Fibroblast of skin of abdomen (primary cell): ENCODE measurements around the gene PADI4.
A peak's percentile ranks its signal among the peaks of the same experiment; 100 is the strongest.

ENCODE experiments used
- DNase-seq: peaks from one replicate; pipeline ENCODE4 v3.0.0-alpha.2; 2013

The PADI4 gene

DNA sequence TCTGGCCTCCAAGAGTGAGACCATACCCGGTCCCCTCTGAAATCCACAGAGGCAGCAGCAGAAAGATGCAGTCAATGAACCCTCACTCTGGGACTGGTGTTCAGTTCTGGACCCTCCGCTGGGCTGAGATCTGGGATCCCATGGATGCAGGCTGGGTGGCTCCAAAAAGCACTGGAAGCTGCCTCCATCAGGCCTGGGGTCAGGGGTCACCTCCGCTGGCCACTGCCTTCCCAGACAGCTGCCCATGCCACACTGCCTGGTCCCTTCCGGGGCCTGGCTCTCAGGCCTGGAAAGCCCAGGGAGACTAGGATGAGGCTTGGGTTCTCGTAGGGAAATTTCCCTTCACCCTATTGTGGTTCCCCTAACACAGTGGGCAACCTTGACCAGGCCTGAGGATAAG is 21.4 kb upstream of the PADI4 start:
- DNase-seq: no peak

DNA sequence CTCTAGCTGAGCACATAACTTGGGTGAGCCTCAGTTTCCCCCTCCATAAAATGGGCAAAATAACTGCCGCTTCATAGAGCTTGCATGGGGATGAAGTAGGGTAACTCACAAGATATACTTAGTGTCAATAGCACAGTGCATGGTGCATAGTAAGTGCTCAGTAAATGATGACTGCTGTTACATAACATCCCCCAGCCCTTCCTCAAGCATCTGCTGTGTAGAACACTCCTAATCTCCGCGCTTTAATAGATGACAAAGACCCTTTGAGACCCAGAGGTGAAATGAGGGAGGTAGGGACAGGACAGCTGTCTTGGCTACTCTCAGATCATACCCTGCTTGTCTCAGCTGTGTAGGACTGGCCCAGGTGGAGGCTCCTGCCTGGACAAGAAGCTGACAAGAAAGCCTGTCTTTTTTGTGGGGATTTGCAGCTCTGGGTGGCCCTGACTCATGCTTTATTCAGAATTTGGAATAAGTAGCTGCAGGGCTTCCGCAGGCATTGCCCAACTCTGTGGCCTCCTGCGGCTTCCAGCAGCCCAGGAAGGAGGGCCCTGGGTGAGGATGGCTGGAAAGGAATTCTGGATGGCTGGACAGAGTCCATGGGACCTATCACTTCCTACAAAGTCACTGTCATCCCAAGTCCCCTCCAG is 20.7 kb upstream of the PADI4 start:
- peak; percentile 80 for DNase-seq

DNA sequence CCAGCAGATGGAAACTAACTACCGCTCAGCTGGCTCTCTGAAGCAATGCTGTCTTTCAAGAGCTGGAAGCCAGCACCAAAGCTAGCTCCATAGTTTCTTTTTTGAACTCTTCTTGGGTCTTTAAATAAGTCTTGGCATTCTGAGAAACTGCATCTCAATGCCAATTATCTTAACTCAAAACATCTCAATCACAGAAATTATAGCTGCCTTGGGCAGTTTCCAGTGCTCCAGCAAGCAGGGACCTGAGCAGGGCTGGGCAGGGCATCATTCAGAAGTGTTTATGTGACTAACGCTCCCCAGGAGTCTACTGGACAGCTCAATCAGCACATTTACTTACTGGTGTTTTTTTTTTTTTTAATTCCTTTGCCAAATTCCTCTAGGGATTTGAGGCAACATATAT is 18.3 kb upstream of the PADI4 start:
- DNase-seq: peak; percentile 59

DNA sequence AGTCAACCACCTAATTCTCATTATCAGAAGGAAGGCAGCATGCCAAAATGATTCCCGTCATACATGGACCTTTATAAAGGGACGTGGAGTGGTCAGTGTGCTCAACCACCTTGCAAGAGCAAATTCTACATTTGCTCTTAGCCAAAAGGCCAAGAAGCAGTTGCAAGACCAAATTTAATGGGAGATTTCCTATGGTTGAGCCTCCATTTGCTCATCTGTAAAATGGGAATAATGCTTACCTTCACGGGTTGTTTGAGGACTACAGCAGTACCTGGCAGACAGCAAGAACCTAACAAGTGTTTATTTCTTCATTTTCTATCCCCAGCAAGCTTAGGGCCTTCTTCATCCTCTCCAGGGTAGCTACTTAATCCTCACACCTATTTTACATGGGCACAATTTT is 17.4 kb upstream of the PADI4 start:
- no peak for DNase-seq

DNA sequence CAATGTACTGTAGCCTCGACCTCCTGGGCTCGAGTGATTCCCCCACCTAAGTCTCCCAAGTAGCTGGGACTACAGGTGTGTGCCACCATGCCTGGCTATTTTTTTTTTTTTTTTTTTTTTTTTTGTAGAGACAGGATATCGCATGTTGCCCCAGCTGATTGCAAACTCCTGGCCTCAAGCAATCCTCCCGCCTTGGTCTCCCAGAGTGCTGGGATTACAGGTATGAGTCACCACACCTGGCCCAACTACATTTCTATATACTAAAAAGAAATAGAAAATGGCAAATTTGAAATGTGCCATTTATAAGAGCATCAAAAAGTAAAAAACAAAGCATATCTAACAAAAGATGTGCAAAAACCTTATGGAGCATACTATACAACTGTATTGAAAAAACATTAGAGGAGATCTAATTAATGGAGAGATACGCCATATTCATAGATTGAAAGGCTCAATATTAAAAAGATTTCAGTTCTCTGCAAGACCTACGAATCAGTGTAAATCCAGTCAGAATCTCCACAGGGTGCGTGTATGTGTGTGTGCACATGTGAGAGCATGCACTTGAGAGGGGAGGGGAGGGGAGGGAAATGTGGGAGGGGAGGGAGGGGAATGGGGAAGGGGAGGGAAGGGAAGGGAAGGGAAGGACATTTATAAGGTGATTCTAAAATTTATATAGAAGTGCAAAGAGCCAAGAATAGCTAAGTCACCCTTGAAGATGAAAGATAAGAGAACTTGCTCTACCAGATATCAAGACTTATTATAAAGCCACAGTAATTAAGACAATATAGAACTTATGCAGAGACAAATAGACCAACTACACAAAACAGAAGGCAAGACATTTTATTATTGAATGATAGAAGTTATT is 15.5 kb upstream of the PADI4 start:
- DNase-seq: no peak

DNA sequence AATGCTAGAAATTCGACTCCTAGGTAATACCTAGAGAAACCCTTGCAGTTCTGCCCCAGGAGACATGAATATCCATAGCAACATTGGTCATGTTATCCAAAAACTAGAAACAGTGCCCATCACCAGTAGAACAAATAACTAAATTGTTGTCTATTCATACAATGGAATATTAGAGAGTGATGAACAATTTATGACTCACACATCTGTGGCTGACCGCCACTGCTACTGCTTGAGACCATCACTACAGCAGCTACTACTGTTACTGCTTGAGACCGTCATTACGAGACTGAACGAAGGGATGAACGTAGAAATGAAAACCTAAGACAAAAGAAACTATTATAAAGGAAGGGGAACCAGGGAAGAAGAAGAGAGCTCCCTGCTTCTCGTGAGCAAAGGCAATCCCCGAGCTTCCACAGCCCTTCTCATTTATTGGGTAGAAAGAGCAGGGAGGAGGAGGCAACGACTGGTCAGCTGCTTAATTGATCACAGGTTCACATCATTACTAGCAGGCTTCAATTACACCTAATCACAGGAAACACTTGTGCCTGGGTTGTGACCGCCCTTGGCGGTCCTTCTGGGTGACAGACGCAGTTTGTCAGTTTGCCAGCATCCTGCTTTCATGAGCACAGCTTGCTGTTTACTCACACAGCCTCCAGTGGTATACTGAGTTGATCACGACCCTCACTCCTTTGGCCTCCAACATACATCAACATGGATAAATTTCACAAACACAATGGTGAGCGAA is 14.1 kb upstream of the PADI4 start:
- no peak for DNase-seq

DNA sequence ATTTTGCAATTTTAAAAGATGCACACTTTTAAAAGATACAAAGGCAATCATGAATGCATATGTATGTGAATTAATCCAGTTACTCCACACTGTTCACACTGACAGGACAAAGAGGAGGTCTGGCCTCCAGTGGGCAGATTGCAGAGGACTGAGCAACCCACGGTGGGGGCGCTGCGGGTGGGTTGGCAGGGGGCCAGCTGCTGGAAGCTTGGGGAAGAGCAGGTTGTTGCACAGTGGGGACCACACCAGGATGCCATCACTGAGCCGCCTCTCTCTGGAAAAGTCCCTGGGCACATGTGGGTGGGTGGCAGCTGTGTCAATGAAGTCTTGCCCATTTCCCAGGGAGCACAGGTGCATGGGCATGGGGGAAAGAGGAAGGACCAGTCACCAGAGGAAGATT is 12.7 kb upstream of the PADI4 start:
- no peak for DNase-seq

DNA sequence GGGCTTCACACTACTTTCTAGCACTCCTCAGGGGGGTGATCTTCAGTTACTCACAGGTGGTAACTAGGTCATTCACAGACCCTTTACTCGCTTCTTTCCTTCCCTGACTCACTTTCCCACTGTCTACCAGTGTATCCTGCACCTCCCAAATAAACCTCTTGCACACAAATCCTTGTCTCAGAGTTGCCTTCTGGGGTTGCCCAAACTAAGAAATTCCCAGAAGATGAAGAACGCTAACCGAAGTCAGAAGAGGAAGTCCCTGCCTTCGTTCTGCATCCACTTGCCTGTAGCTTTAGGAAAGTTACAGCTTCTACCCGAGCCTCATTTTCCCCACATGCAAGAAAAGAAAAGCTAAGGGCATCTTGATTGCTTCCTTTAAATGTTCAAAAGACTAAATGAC is 11.9 kb upstream of the PADI4 start:
- DNase-seq: no peak

DNA sequence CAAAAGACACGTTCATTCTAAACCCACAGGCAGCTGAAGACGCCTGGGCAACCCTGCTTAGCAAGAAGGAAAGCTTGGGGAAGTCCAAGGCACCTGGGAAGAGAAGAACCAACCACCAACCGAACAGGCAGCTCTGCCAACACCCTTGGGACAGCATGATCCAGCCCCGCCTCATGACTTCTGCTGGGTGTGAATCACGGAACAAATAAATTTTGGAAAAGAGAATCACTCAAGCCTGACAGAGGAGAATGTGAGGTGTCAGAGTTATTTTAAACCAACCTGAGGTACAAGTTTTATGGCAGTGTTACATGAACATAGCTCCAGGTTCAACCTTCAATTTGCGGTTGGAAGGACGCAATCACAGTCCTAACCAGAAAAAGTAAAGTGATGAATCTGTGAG is 10.0 kb upstream of the PADI4 start:
- DNase-seq: no peak

DNA sequence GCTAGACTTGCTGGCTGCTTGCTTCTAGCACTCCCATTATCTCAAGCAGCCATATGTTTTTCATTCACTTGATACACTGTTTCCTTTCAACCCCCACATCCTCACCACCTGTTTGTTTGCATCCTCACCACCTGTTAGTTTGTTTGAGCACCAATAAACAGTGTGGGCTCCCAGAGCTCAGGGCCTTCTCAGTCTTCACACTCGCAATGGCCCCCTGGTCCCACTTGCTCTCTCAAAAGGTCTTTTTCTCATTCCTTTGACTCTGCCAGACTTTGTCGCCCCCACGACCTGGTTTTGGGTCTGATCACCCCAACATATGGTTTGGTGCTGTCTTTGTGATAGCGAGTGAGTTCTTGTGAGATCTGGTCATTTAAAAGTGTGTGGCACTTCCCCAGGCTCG is 6.2 kb upstream of the PADI4 start:
- no peak for DNase-seq

DNA sequence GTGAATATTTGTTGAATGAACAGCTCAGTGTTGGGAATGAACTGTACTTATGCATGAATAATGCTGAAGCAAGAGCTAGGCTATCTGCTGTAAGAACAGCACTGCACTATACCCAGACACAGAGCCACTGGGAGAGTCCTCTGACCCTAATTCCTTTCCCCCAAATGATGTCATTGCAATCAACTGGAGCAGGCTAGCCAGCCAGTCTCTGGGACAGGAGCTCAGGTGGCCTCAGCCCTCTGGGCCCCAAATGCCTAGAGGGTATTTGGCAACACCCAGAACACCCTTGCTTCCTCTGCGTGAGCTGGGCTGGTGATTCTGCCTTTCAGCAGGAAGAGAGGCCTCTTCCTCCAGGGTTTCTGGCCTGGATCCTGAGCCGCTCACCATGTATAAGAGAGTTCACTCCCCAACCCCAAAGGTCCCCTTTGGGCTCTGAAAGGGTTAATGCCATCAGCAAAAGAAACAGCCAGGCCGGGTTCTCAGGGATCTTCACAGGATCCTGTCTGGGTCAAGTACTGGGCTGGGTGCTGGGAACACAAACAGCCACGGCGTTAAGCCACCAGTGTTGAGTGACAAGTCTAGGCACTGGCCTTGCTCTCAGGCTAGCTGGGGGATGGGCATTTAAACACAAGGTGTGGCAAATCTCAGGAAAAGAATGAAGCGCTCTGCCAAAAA is 3.7 kb upstream of the PADI4 start:
- DNase-seq: no peak

DNA sequence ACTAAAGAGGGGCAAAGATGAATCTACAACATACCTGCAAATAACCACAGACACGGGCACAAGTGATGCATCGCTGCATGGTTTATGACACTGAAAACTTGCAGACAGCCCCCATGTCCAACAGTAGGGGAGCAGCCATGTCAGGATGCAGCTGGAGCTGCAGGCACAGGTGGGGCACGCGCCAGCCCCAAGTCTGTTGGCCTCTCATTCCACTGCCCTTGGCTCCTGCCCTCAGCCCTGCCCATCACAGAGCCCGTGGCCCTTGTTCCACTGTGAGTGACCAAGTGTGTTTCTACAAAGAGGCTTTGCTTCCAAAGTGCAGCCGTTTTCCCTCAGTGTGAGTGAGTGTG is 3.2 kb upstream of the PADI4 start:
- no peak for DNase-seq

DNA sequence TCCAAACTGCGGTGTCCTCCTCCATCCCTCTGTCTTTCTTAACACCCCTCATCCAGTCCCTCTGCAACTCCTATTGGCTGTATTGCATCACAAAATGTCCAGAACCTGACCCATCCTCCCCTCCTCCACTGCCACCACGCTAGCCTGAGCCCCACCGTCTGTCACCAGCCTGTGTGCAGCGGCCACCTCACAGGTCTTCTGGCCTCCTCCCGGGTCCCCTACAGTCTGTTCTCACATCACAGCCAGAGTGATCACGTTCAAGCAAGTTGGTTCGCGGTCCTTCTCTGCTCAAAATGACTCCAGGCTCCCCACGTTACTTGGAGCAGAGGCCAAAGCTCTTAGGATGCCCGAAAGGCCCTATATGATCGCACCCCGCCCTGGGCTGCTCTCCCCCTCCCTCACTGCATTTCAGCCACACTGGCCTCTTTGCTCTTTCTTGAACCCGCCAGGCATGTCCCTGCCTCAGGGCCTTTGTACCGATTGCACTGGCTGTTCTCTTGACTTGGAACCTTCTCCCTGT is 2.4 kb upstream of the PADI4 start:
- DNase-seq: no peak

DNA sequence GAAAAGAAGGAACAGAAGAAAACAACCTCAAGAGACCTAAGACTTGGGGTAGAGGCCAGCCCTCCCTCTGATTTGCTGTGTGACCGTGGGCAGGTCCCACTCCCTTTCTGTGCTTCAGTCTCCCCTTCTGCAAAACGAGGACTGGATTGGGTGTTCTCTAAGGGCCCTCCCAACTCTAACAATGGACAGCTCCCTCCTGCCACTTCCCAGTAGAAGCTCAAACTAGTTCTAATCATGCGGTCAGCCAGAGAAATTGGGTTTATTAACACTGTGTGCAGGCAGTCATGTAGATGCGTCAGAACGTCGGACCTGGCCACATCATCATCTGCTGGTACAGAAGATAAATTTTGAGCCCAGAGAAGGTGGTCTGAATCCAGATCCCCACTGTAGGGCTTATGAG is 1.6 kb upstream of the PADI4 start:
- no peak for DNase-seq

DNA sequence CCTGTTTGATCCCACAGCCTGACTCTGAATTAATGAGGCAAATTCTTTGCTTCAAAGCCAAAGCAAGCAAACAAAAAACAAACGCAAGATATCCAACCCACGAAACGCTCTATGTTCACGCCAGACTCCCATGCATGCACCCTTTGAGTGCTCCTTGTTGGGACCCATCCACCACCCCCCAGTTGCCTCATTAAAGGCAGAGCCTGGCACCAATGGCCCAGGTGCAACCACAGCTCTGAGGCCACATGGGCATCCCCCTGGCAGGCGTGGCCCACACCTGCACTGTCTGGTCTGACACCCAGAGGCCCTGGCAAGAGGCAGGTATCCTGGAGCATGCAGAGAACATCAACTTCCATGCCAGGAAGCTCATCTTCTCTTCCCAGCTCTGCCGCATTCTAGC is 1.1 kb upstream of the PADI4 start:
- DNase-seq: no peak

DNA sequence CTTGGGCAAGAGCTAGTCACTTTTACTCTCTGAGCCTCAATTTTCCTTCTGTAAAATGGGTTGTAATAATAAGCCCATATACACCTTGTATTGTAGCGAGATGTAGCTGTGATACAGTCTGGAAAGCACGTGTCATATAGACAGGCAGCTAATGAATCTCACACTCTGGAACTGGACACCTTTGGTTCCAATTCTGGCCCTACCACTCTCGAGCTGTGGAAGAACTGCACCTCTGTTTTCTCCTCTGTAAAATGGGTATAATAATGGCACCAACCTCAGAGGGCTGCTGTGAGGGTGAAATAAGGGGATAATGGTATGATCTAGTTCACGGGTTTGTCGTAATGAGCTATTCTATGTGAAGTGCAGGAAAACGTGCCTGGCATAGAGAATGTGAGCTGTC is 668 bp upstream of the PADI4 start:
- DNase-seq: no peak

DNA sequence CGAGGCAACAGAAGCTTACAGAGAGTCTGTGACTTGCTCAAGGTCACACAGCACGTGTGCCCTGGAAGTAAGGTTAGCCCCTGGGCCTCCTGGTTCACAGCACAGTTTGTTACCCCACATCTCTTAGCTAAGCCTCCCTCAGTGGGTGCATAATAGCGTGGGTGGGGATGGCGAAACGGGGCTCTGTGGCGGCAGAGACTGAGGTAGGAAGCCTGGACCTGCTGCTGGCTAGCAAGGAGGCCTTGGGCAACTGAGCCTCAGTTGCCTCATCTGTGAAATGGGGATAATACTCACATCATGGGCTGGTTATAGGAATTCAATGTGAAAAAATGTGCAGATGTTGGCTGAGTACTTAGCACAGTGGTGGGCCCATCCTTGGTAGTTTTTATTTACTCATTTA is 596 bp downstream of the PADI4 start:
- no peak for DNase-seq

DNA sequence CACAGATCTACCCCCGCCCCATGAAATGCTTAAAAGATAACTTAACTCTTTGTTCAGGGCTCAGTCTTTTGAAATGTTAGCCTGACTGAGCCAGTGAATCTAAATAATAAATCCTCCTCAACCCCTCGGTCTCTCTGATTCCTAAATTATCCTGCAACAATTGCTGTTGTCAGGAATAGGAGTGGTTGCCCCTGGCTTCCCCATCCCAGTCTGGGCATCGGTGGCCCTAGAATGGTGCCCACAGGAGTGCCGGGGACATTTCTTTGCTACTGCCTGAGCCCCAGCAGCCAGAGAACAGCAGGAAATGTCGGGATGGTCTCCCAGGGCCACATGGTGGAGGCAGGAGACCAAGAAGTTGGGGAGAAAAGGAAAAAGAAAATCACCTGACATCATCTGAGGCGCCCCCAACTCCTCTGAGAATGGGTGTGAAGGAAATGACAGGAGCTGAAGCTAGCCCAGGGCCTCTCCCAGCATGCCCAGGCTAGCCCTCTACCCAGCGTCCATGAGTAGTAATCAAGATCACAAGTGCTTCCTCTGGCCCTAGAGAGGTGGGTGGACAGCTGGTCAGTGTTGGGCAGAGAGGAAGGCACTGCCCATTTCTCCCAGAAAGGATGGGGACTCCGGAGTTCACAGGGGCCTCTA is 1.6 kb downstream of the PADI4 start:
- no peak for DNase-seq

DNA sequence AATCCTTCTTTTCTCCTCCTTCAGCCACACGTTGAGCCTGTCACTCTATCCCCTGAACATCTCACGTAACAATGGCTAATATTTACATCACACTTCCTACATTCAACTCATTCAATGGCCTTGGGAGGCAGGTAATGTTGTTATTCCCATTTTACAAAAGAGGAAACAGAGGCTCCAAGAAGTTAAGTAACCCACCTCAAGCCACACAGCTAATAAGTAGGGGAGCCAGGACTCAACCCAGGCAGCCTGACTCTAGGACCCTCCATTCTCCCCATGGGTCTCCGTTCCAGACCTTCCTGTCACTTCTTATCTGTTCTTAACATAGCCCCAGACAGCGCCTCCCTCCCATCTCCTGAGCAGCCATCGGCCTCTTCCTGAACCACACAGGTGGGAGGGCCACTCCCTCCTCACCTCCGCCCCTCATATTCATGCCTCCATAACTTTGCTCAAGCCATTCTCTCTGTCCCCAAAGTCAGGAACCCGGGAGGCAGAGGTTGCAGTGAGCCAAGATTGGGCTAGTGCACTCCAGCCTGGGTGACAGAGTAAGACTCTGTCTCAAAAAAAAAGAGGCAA is 2.2 kb downstream of the PADI4 start:
- no peak for DNase-seq

DNA sequence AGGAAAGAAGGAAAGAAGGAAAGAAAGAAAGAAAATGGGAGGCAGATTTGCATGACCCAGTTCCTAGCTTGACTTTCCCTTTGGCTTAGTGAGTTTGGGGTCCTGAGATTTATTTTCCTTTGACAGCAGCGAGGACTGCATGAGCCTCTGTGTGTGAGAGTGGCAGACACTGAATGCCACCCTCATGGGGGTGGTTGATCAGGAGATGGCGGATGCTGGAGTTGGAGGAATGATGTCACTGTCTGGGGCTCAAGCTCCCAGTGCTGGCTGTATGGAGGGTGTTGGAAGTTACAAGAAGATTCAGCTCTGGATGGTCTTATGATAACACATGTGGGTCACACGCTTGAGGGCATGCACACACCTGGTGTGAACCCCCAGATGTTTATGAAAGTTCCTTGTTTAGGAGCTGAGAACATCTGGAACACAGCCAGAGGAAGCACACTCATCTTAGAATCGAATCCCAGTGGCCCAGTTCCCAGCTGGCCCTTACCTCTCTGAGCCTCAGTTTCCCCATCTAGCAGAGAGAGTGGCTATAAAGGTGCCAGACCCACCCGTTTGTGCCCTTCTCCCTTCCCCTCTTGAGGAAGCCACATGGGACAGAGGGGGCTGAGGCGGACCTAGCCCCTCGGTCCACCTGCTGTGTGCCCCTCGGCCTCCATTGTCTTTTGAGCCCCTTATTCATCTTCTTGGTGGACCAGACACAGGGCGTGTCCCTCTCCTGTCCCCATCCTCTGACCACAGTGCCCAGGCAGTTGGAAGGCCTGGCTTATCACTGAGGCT is 5.7 kb downstream of the PADI4 start:
- no peak for DNase-seq

DNA sequence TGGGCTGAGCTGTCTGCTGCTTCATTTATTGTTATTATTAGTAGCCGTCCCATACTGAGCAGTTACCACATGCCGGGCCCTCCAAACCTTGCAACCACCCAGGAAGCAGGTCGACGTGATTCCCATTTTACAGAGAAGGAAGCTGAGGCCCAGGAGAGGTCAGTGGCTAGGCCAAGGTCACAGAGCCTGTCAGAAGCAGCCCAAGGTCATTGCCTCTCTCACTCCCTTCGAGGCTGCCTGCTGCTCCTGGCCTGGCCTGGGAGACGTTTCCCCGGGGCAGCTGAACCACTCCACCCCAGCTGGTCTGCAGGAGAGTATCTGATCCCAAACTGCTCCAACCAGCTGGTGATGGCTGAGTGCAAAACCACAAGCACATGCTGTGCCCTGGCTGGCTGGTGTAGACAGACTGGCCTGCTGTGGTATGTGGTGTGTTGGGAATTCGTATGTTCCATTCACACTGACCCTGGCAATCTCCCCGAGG is 6.5 kb downstream of the PADI4 start:
- DNase-seq: no peak
